Mononuclear cell (primary cell): ENCODE data around the gene CDKN1B. TPM values are rescaled to one million over a fixed set of nuclear protein-coding genes. Genes with fewer than 3 reads are reported as not detected.

Source experiments
- H3K27me3 ChIP-seq: 2 replicates; pipeline ENCODE4 v1.6.0; 2011; ENCODE audit warnings: low read length, control low read depth; ENCODE audit not compliant: insufficient read depth
- H3K4me1 ChIP-seq: 2 replicates; pipeline ENCODE4 v1.5.1; 2011; ENCODE audit warnings: mild to moderate bottlenecking, low read length, control low read depth; ENCODE audit not compliant: insufficient read depth
- H3K4me3 ChIP-seq: 2 replicates; pipeline ENCODE4 v1.5.1; 2011; ENCODE audit warnings: mild to moderate bottlenecking, low read length, moderate library complexity
- H3K9me3 ChIP-seq: 2 replicates; pipeline ENCODE4 v1.5.1; 2011; ENCODE audit warnings: low read depth, mild to moderate bottlenecking, control low read depth, low read length
- total RNA-seq: library from RNA; depleted of rRNA; stranded (reverse); fragments of >200 nt; gene quantifications from one replicate; pipeline ENCODE4 v1.2.3, GENCODE V29; 2012

CDKN1B gene
- total RNA-seq, 1 donor, result 268 TPM

GRCh38 chr12:12717586-12718380, 615 bp downstream of the CDKN1B start:
- peaks cover 58% of the 10 kb centered on the region for H3K4me1 ChIP-seq
- H3K9me3 ChIP-seq, result no peaks in the 10 kb centered on the region
- peak overlapping the region; percentile 99 for H3K4me3 ChIP-seq
- H3K27me3 ChIP-seq, result no peaks in the 10 kb centered on the region

- H3K4me3 ChIP-seq, result peak overlapping the region; percentile 99
- H3K9me3 ChIP-seq, result no peaks in the 10 kb centered on the region
- peaks cover 56% of the 10 kb centered on the region for H3K4me1 ChIP-seq
- H3K27me3 ChIP-seq, result no peaks in the 10 kb centered on the region
These were observed 1.2 kb downstream of the CDKN1B start for GRCh38 chr12:12718381-12718759.

- H3K9me3 ChIP-seq, result no peaks in the 10 kb centered on the region
- H3K4me1 ChIP-seq, result peaks cover 55% of the 10 kb centered on the region
- H3K27me3 ChIP-seq, result no peaks in the 10 kb centered on the region
- H3K4me3 ChIP-seq, result peak overlapping the region; percentile 99
These were observed 1.7 kb downstream of the CDKN1B start for GRCh38 chr12:12718853-12719252.

- Histone ChIP-seq H3K27me3 (no peaks in the 10 kb centered on the region), H3K4me1 (peaks cover 49% of the 10 kb centered on the region), H3K9me3 (no peaks in the 10 kb centered on the region), H3K4me3 (peak overlapping the region; percentile 99)
These were observed 2.3 kb downstream of the CDKN1B start for GRCh38 chr12:12719496-12719895.

- Histone ChIP-seq H3K9me3 (no peaks in the 10 kb centered on the region), H3K27me3 (no peaks in the 10 kb centered on the region), H3K4me3 (peak overlapping the region; percentile 99), H3K4me1 (peaks cover 43% of the 10 kb centered on the region)
These were observed 2.9 kb downstream of the CDKN1B start for GRCh38 chr12:12720052-12720451.

GRCh38 chr12:12720672-12721161, 3.5 kb downstream of the CDKN1B start:
- H3K27me3 ChIP-seq, result no peaks in the 10 kb centered on the region
- peak overlapping the region; percentile 31 for H3K4me3 ChIP-seq
- H3K9me3 ChIP-seq, result no peaks in the 10 kb centered on the region
- peaks cover 36% of the 10 kb centered on the region for H3K4me1 ChIP-seq

- Histone ChIP-seq H3K9me3 (no peaks in the 10 kb centered on the region), H3K4me3 (peak overlapping the region; percentile 3), H3K4me1 (peaks cover 31% of the 10 kb centered on the region), H3K27me3 (no peaks in the 10 kb centered on the region)
These were observed 4.1 kb downstream of the CDKN1B start for GRCh38 chr12:12721176-12721751.

GRCh38 chr12:12721814-12722434, 4.8 kb downstream of the CDKN1B start:
- Histone ChIP-seq H3K9me3 (no peaks in the 10 kb centered on the region), H3K27me3 (no peaks in the 10 kb centered on the region), H3K4me3 (no peak overlapping the region), H3K4me1 (peaks cover 34% of the 10 kb centered on the region)

GRCh38 chr12:12722435-12723148, 5.4 kb downstream of the CDKN1B start:
- H3K4me1 ChIP-seq, result peaks cover 40% of the 10 kb centered on the region
- H3K4me3 ChIP-seq, result peak overlapping the region; percentile 88
- H3K9me3 ChIP-seq, result no peaks in the 10 kb centered on the region
- no peaks in the 10 kb centered on the region for H3K27me3 ChIP-seq

GRCh38 chr12:12723149-12723680, 6.0 kb downstream of the CDKN1B start:
- Histone ChIP-seq H3K27me3 (no peaks in the 10 kb centered on the region), H3K9me3 (no peaks in the 10 kb centered on the region), H3K4me1 (peaks cover 47% of the 10 kb centered on the region), H3K4me3 (peak overlapping the region; percentile 88)

GRCh38 chr12:12723681-12724420, 6.7 kb downstream of the CDKN1B start:
- H3K9me3 ChIP-seq, result no peaks in the 10 kb centered on the region
- H3K4me3 ChIP-seq, result peak overlapping the region; percentile 88
- H3K27me3 ChIP-seq, result no peaks in the 10 kb centered on the region
- peaks cover 52% of the 10 kb centered on the region for H3K4me1 ChIP-seq

- H3K4me1 ChIP-seq, result peaks cover 59% of the 10 kb centered on the region
- no peaks in the 10 kb centered on the region for H3K27me3 ChIP-seq
- H3K4me3 ChIP-seq, result peak overlapping the region; percentile 88
- H3K9me3 ChIP-seq, result no peaks in the 10 kb centered on the region
These were observed 7.4 kb downstream of the CDKN1B start for GRCh38 chr12:12724421-12725085.

GRCh38 chr12:12725086-12725955, 8.2 kb downstream of the CDKN1B start:
- Histone ChIP-seq H3K9me3 (no peaks in the 10 kb centered on the region), H3K27me3 (no peaks in the 10 kb centered on the region), H3K4me1 (peaks cover 62% of the 10 kb centered on the region), H3K4me3 (peak overlapping the region; percentile 88)
